GOT3 (cell line): Measurements from ENCODE around the gene GTSF1L.
"Not testable (repeated sequence)": the region's sequence is repeated elsewhere in the genome, so short reads cannot be mapped to it uniquely, and the experiment has no call there.

Experiments used
- DNase-seq: peaks from one replicate; lab custom pipeline; 2025; ENCODE audit warnings: mixed read lengths; lab: John Stamatoyannopoulos, UW

The GTSF1L gene

DNA sequence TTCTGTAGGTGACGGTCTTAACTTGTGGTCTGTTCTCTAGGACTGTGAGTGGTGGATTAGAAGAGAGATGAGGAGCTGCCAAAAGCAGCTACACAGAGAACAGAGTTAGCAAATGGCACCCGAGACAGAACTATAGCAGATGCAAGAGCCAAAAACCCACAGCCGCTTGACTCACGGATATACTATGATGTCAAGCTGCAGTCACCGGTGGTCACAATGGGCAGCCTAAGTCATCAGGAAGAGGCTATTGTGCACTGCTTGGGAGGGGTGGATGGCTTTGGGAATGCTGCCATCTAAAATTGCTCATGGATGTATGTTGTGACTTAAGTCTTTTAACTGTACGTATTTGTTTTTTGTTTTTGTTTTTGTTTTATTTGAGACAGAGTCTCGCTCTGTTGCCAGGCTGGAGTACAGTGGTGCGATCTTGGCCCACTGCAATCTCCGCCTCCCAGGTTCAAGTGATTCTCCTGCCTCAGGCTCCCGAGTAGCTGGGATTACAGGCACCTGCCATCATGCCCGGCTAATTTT, at the start of gene GTSF1L:
TSS of gene GTSF1L (minus strand) at position 192 of the 528 bp plus-strand sequence. CDS start 308 bp downstream, outside the sequence.
- DNase-seq = no peak

DNA sequence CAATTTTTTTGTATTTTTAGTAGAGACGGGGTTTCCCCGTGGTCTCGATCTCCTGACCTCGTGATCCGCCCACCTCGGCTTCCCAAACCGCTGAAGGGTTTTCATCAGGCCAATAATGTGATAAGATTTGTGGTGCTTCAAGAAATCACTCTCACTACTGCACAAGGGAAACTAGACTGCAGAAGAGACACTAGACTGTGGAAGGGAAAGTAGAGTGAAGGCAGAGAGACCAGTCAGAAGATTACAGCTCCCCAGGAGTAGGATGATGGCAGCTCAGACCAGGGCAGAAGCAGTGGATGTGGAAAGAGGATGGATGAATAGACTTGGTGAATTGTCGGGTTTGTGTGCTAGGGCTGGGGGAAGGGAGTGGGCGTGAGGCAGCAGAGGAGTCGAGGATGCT, 48.0 kb upstream of the GTSF1L start:
- DNase-seq = no peak

DNA sequence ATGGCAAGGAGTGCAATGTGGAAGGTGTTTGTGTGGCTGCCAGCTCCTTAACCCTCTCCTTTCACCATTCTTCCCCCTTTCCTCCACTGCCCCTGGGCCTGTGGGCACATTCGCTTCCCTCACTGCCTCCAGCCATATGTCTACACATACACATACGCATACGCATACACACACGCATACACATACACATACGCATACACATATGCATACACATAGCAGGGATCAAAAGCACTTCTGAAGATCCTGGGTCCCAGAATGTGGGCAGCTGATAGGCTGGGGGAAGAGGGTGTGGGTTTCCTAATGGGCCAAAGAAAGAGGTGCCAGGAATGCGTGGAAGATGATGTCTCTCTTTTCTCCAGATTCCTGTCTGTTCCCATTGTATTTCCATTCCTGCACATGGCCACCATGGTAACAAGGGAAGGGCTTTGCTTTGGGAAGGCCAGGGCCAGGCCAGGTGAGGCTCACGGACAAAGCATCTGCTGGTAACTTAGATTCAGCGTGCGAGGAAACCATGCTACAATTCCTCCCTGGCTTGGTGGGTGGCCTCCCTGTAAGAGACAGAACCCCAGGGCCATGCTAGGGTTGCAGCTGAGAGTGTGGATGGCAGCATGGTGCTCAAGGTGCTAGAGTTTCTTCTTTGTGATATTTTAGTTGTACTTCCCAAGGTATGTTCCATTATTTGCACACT, 44.8 kb upstream of the GTSF1L start:
- DNase-seq = no peak

DNA sequence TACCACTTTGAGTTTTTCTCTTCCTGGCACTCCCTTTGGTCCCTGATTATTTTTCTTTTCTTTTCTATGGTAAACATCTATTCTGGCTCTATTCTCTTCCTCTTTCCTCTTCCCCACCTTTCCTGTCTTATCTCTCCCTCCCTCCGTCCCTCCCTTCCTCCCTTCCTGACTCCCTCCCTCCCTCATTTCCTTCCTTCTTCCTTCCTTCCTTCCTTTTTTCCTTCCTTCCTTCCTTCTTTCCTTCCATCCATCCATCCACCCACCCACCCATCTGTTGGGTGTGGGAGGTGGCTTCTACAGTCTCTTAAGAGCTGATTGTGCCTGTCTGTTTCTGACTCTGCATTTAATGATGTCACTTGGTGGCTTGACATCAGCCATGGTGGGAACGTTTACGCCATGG, 43.5 kb upstream of the GTSF1L start:
- DNase-seq = no peak

DNA sequence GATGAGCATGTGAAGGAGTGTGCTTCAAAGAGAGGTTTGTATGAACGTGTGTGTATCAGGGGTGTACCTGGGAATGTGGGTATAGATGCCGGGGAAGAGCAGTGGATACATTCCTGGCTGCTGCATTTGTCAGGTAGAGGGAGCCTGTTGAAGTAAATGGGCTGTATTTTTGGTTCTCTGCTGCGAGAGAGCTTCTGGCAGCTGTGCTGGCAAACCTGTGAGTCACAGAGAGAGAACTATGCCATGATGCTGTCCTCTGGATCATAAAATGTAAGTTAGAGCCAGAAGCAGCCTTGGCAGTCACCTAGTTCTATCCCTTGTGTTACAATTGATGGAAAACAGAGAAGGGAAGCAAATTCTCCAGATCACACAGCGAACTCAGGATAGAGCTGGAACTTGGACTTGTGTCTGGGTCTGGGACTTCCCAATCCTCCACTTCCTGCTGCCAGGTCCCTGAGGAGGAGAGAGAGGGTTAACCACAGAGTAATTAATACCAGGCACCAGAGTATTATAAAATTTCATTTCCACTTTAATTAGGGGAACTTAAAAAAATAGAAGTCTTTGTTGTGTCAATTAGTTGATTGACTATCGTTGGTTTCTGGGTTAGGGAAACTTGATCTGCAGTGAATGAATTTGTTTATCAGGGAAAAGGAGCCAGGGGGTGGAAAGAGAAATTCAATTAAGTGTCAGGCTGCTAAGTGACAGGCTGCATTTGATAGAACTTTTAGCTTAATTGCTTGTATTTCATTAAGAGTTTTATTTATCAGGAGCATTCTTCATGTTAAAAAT, 41.1 kb upstream of the GTSF1L start:
- DNase-seq = no peak

DNA sequence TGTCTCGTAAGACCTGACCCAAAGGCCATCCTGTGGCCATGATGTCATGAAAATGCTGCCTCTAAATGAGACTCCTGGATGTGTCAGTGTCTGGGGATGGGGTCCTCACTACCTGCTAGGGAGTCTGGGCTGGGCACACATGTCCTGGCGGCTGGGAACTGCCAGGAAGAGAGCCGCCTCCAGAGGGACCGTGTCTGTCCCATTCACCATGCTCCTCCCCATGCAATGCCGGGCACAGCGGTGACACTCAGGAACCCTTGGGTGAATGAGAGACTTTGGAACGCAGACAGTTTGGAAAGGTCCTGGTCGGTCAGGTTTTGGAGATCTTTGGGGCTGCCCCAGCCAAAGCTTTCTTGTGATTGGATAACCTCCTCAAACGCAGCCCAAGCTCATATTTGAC, 40.1 kb upstream of the GTSF1L start:
- no peak for DNase-seq

DNA sequence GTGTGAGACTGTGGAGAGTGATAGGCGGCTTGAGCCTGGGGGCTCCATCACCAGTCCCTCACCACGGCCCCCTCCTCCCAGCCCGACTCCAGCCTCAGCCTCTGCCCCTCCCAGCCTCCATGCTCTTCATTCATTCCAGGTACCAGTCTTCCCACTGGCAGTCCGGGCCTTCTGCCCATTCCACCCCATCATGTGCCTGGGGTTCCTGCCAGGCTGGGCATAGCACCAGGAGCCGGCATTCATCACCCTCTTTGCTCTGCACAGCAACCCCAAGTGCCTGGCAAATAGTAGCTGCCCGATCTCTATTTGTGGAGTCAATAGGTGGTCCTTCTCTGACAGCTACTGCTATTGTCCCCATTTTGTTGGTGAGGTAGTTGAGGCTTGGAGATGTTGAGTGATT, 39.6 kb upstream of the GTSF1L start:
- DNase-seq = no peak

DNA sequence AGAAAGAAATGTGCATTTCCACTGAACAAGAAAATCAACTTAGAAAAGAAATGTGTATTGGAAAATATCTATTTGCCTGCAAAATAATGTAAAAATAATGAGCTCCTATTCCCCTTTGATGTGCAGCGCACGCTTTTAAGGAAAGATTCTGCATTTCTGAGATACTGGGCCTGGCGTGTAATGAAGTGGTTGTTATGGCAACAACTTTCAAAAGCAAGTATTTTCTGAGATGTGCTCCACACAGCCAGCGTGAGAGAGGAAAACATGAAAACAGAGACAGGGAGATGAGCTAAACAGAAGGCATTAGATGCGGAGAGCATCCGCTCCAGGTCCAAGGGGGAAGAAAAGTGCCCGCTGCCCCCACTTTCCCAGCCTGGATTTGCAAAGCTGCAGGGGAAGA, 39.1 kb upstream of the GTSF1L start:
- no peak for DNase-seq

DNA sequence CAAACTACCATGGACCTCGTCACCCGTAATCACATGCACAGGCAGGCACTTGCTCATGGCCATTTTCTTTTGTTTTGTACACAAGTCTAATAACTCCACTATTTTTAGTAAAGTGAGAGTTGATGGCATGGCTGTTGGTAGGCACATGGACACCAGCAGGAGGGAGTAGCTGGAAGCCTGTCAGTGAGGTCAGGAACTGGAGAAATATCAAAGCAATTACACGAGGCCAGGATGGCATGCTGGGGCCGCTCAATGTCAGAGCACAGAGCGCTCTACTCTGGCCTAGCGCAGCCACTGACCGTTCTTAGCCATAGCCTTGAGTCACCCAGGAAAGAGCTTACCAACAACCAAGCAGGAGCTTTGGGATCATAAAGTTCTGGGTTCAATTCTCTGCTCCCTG, 36.1 kb upstream of the GTSF1L start:
- no peak for DNase-seq

DNA sequence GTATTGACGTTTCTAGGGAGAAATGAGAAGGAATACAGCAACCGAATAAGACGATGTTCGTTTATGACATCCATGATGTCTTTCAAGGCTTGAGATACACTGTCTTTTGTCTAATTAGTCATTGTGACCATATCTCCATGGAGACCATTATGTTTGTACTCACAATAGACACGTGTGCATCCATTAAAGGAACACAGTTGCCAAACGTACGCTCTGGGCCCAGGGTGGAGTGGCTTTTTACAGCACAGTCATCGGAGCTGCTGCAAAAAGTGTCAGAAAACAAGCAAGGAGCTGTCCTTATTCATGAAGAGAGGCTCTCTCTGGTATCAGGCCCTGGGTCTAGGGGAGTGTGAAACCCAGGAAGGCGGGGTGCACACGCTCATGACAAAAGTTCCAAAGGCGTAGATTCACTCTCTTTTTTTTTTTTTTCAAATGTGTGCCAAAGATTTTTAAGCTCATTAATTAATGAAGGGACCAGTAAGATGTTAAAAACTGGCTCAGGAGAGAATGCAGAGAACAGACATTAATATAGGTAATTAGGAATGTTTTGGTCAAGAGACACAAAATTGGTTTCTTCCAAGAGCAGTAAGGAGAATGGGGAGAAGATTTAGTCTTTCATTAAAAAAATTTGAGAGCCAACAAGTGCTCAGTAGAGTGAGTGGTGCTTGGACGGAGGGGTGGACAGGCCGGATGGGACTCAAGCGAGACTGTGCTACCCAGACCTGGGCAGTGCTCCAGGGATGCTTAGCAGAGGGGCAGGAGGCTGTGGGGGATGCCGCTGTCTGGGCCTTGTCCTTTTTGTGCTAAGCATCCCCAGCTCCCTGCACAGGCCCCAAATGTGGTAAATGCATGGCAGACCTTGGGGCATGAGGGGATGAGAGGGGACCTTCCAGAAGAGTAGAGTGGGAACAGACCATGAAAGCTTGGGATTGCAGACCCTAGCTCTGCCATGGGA, 34.9 kb upstream of the GTSF1L start:
- no peak for DNase-seq

DNA sequence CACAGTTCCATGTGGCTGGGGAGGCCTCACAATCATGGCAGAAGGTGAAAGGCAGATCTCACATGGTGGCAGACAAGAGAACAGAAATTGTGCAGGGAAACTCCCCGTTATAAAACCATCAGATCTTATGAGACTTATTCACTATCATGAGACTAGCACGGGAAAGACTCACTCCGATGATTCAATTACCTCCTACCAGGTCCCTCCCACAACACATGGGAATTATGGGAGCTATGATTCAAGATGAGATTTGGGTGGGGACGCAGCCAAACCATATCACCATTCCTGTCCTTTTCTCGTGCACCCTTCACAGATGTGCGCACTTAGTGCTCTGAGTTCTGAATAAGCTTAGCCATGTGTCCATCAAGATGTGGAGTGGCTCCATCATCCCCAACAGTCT, 31.1 kb upstream of the GTSF1L start:
- DNase-seq = not testable (repeated sequence)

DNA sequence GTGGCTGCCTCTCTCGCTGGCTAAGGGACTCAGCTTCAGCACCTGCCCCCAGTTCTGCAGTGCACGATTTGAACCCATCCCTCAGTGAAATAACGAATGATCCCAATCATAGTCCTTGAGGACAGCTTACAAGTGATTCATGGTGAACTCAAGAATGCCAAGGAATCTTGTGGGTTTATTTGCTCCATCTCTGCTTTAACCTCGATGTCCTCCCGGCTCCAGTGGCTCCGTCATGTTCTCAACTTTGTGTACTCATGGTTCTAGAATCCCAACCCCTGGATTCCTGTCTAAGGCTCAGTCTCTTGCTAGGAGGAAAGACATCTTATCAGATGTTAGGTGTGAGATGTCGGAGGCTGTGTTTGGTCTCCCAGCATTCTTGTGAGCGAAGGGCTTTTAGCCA, 29.0 kb upstream of the GTSF1L start:
- no peak for DNase-seq

DNA sequence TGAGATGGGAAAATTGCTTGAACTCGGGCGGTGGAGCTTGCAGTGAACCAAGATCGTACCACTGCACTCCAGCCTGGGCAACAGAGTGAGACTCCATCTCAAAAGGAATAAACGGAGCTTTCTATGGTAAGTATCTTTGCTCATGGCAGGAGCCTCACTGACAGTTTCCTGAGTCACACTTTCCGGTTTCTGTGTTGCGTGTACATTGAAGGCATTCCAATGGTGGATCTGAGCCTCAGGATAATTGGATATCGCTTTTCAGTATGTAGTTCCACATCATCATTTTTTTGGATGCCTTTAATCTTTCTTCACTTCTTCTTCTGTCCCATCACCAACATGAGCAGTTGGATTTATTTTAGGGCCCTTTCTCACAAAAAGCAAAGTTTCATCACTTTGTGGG, 28.6 kb upstream of the GTSF1L start:
- DNase-seq = no peak

DNA sequence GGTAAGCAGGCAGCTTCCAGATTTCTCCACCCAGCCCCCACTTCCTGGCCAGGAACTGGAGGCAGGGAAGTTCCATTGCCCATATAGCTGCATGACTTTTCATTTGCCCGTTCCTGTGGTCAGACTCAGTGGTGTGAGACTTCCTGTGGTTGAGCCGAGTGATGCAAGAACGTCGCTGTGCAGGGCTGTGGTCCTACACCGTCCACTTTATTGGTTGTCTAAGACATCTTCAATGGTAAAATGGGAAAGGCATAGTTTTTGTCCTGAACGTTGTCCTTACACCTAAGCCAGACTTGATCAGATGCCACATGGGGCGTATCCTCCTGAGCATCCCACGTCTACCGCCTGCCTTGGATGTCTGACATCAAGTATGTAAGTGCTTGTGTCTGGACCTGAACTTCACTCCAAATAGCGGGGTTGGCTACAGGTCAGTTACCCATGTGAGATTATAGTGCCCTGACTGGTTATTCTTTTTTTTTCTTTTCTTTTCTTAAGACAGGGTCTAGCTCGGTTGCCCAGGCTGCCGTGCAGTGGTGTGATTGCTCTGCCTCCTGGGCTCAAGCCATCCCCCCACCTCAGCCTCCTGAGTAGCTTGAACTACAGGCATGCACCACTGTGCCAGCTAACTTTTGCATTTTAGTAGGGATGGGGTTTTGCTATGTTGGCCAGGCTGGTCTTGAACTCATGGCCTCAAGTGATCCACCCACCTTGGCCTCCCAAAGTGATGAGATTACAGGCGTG, 25.9 kb upstream of the GTSF1L start:
- DNase-seq = no peak

DNA sequence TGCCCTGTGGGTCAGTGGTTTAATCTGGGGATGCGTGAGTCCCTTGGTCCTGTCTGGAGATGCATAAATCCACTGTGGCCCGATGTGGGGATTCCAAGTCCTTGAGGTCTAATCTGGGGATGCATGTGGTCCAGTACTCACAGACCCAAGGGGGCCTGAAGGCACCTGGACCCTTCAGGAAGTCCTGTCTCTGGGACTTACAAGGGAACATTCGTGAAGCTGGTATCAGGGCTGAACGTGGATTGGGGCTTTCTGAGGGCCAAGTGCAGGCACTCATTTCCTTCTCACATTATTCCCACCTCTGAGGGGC, 25.2 kb upstream of the GTSF1L start:
- no peak for DNase-seq

DNA sequence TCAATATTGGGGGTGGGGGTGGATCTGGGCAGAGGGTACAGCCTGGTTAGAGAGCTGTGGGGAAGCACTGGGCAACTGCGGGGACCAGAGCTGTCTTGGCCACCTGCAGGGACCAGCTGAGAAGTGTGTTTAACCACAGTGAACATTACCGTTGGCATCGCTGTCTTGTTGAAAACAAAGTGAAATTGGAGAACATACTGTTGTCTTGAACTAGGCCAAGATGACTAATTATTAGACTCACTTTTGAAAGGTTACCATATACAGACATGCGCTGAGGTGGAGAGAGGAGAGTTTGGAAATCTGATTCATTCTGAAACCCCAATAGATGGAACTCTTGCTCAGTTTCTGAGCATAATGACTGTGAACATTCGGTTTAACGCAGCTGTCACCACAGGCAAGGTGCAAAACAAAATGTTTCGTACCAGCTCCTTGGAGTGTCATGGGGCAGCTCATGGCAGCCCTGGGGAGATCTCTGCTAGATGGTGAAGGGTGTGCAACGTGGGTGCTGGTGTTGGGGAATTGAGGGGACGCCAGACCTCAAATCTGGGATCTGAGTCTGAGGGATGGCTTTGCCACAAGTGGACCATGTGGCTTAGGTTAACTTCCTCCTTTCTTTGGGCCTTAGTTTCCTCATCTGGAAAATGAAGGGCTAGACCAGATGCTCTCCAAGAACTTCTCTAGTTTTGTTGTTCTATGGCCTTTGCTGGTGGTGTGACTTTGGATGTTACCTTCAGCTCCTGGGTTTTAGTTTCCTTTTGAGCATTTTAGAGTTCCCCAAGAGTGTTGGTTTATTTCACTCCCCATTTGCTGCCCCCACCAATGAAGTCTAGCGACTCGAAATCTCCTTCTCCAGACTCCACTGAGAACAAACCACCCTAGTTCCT, 24.6 kb upstream of the GTSF1L start:
- no peak for DNase-seq

DNA sequence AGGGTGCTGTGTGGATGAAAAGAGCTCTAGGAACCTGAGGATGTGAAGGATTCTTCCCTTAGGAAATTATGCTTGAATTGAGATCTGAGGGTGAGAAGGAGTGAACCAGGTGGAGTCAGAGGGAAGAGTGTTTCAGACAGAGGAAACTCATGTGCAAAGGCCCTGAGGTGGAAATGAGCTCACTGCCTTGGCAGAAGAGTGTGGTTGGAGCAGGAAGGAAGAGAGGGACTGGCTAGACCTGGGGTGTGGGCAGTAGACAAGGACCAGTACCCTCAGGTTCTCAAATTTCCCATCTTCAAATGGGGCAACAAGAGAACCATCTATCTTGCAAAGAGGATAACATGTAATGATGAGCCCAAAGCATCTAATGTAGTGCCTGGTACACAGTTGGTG, 24.0 kb upstream of the GTSF1L start:
- no peak for DNase-seq

DNA sequence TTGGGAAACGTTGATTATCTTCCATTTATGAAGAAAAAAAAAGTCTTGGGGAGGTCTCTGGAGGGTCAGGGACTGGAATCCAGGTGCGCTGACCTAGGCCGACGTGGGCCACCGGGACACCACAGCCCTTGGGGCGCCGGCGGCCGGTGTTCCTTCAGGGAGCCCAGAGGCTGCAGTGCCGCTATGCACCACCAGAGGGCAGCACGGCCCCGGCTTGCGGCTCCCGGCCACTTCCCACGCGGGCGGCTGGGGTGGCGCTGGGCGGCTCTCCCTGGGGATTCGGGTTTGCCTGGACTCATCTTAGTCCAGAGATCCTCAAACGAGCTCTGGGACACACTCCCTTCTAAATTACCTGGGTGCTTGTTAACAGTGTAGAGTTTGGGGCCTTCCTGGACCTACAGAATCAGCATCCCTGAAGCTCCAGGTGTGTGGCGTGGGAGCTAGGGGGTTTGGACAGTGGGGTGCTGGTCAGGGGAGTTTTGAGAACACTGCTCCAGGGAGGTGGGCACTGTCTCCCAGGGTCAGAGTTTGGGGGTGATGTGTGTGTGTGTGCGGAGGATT, 23.0 kb upstream of the GTSF1L start:
- peak; percentile 52 for DNase-seq

DNA sequence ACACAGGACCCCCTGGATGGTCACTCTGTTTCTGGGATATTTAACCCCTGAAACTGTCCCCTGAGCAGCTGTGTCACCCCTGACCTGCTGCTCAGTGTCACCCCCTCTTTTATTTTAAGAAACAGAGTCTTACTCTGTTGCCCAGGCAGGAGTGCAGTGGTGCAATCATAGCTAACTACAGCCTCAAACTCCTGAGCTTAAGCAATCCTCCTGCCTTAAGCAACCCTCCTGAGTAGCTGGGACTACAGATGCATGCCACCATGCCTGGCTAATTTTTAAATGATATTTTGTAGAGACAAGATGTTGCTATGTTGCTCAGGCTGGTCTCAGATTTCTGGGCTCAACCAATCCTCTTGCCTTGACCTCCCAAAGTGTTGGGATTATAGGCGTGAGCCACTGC, 21.5 kb upstream of the GTSF1L start:
- DNase-seq = no peak

DNA sequence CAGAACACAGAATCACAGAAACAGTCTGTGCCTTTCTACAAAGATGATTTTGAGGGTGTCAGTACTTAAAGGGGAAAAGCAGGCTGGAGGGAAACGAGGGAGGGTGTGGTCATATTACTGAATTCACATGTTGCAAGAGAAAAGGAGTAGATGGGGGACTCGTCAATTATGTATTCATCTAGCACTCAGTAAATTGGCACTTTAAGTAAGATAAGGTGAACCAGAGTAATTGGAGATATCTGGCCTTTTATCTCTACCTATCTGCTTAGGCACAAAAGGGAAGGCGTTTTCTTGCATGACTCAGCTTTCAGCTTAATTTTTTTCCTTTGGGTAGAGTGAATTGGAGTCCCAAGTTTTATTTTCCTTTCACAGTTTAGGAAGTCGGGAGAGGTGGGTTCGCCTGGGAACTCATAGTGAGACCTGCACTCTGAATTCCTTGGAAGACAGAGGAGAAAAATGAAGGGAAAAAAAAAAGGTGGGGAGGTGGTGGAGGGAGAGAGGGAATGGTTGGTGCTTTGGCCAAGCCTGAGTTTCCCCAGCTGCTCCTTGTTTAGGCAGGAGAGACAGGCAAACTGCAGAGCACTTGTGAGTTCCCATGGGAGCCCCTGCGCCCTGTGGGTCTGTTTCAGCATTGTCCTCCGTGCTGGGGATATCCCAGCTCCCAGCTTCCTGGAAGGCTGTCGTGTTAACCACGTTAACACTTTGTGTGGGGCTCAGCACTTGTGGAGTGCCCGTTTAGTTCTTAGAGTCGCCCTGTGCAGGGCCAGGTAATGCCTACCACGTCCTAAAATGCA, 19.7 kb upstream of the GTSF1L start:
- no peak for DNase-seq
